SK-N-SH (cell line): ENCODE results near the gene EFCAB7. TPM values are rescaled to one million over a fixed set of nuclear protein-coding genes. Genes with fewer than 3 reads are reported as not detected.

Experiments used
- CTCF ChIA-PET: fragments of 300-600, 350-600 bp; formaldehyde crosslinking; extraction: SDS; loops from one replicate; lab custom pipeline; 2021; lab: Yijun Ruan, JAX
- POLR2A ChIA-PET: fragments of 350-600 bp; sonication (Branson Sonifier 250); formaldehyde crosslinking; extraction: SDS; loops from one replicate; lab custom pipeline; 2020; ENCODE audit warnings: antibody characterized with exemption, inconsistent platforms; lab: Yijun Ruan, JAX
- DNase-seq: peaks from one replicate; pipeline ENCODE4 v3.0.0; 2012
- H2AFZ ChIP-seq: fragments of 200-600 bp; sonication (generic); 2 replicates; pipeline ENCODE4 v1.8.1; 2016; ENCODE audit warnings: antibody characterized with exemption, mild to moderate bottlenecking, low read depth
- H3F3A ChIP-seq: fragments of 200-600 bp; sonication (generic); replicated peaks from 2 replicates; pipeline ENCODE3; 2016; ENCODE audit warnings: antibody characterized with exemption, mild to moderate bottlenecking; ENCODE audit not compliant: insufficient read depth
- H3K27ac ChIP-seq, 2 experiments: fragments of 200-500 bp in 1 of 2; fragments of 200-600 bp in 1 of 2; sonication (Bioruptor generic) in 1 of 2; sonication (generic), shearing (Covaris generic) in 1 of 2; 2 replicates each; pipeline versions ENCODE4 v1.5.1 to v1.6.1; 2014 to 2016; ENCODE audit warnings: low read depth in 2 of 2, inconsistent platforms in 1 of 2, low read length in 1 of 2, mild to moderate bottlenecking in 1 of 2, mixed read lengths in 1 of 2
- H3K27me3 ChIP-seq: fragments of 200-600 bp; sonication (generic), shearing (Covaris generic); 2 replicates; pipeline ENCODE4 v1.6.1; 2016; ENCODE audit warnings: mixed run types; ENCODE audit not compliant: insufficient read depth
- H3K36me3 ChIP-seq, 2 experiments: fragments of 200-500 bp in 1 of 2; fragments of 200-600 bp in 1 of 2; sonication (Bioruptor generic) in 1 of 2; sonication (generic) in 1 of 2; replicated peaks in 1 of 2; 2 replicates each; pipeline versions ENCODE3 to v1.5.1; 2014 to 2016; ENCODE audit warnings: low read length in 1 of 2, mild to moderate bottlenecking in 1 of 2; ENCODE audit not compliant: insufficient read depth in 2 of 2, control insufficient read depth in 1 of 2
- H3K4me1 ChIP-seq, 2 experiments: fragments of 200-500 bp in 1 of 2; fragments of 200-600 bp in 1 of 2; sonication (Bioruptor generic) in 1 of 2; sonication (generic), shearing (Covaris generic) in 1 of 2; 2 replicates each; pipeline versions ENCODE4 v1.5.1 to v1.6.1; 2014 to 2016; ENCODE audit warnings: low read depth in 1 of 2, low read length in 1 of 2, mixed run types in 1 of 2; ENCODE audit not compliant: insufficient read depth in 2 of 2, control insufficient read depth in 1 of 2
- H3K4me2 ChIP-seq: fragments of 200-600 bp; sonication (generic), shearing (Covaris generic); 2 replicates; pipeline ENCODE4 v1.6.1; 2017; ENCODE audit warnings: mixed run types
- H3K4me3 ChIP-seq, 2 experiments: fragments of 200-500 bp in 1 of 2; fragments of 200-600 bp in 1 of 2; sonication (Bioruptor generic) in 1 of 2; sonication (generic), shearing (Covaris generic) in 1 of 2; 2 replicates each; pipeline versions ENCODE4 v1.5.1 to v1.8.1; 2014 to 2016; ENCODE audit warnings: low read depth in 2 of 2, inconsistent platforms in 1 of 2, low read length in 1 of 2, mild to moderate bottlenecking in 1 of 2, mixed read lengths in 1 of 2, moderate library complexity in 1 of 2
- H3K79me2 ChIP-seq: fragments of 200-600 bp; sonication (generic); 2 replicates; pipeline ENCODE4 v1.8.1; 2017; ENCODE audit warnings: mild to moderate bottlenecking; ENCODE audit not compliant: insufficient read depth
- H3K9ac ChIP-seq: fragments of 200-600 bp; sonication (generic); 2 replicates; pipeline ENCODE4 v1.6.1; 2017; ENCODE audit warnings: mixed run types
- H3K9me2 ChIP-seq: fragments of 200-600 bp; sonication (generic); 2 replicates; pipeline ENCODE4 v1.6.1; 2017; ENCODE audit warnings: mixed run types
- H3K9me3 ChIP-seq: fragments of 200-600 bp; sonication (generic); 2 replicates; pipeline ENCODE4 v1.6.1; 2017; ENCODE audit warnings: mixed run types, mild to moderate bottlenecking, moderate library complexity
- H4K20me1 ChIP-seq: fragments of 200-600 bp; sonication (generic); 2 replicates; pipeline ENCODE4 v1.6.1; 2017; ENCODE audit warnings: mild to moderate bottlenecking, mixed run types; ENCODE audit not compliant: insufficient read depth
- CHD2 ChIP-seq: fragments of 150-350 bp; IDR thresholded peaks from 2 replicates; pipeline ENCODE4 v1.6.1; 2018; ENCODE audit warnings: low read length; ENCODE audit not compliant: partially characterized antibody
- CTCF ChIP-seq: fragments of 200-600 bp; sonication (generic); IDR thresholded peaks from 2 replicates; pipeline ENCODE4 v1.6.1; 2017; ENCODE audit warnings: antibody characterized with exemption, mild to moderate bottlenecking, moderate library complexity
- EZH2phosphoT487 ChIP-seq: fragments of 200-600 bp; sonication (generic); IDR thresholded peaks from 2 replicates; pipeline ENCODE4 v1.6.1; 2017; ENCODE audit warnings: low read depth, mixed run types, mild to moderate bottlenecking, antibody characterized with exemption, moderate library complexity, borderline replicate concordance
- FOXJ3 ChIP-seq: sonication (generic); formaldehyde crosslinking; IDR thresholded peaks from 2 replicates; pipeline ENCODE4 v1.5.1; 2020; ENCODE audit warnings: mild to moderate bottlenecking, missing genetic modification reagents
- FOXM1 ChIP-seq: IDR thresholded peaks from 2 replicates; pipeline ENCODE4 v1.4.0; 2012; ENCODE audit warnings: low read depth, mild to moderate bottlenecking
- GATA2 ChIP-seq: sonication (generic); formaldehyde crosslinking; IDR thresholded peaks from 2 replicates; pipeline ENCODE4 v1.5.0; 2020; ENCODE audit warnings: mild to moderate bottlenecking, missing genetic modification reagents
- JUND ChIP-seq: IDR thresholded peaks from 2 replicates; pipeline ENCODE4 v1.4.0; 2012
- NFIC ChIP-seq: IDR thresholded peaks from 2 replicates; pipeline ENCODE4 v1.4.0; 2012; ENCODE audit warnings: borderline replicate concordance
- PBX3 ChIP-seq: IDR thresholded peaks from 2 replicates; pipeline ENCODE4; 2012
- POLR2AphosphoS5 ChIP-seq: IDR thresholded peaks from 2 replicates; pipeline ENCODE4 v1.6.1; 2012; ENCODE audit warnings: low read depth, low read length
- RAD21 ChIP-seq: IDR thresholded peaks from 2 replicates; pipeline ENCODE4 v1.6.1; 2012; ENCODE audit warnings: mild to moderate bottlenecking, low read length
- RXRA ChIP-seq: IDR thresholded peaks from 2 replicates; pipeline ENCODE4 v1.4.0; 2012; ENCODE audit warnings: low read depth, mild to moderate bottlenecking, borderline replicate concordance
- SIN3A ChIP-seq: IDR thresholded peaks from 2 replicates; pipeline ENCODE4 v1.6.1; 2012; ENCODE audit warnings: low read depth, mild to moderate bottlenecking, low read length, moderate library complexity, borderline replicate concordance
- SMC3 ChIP-seq: IDR thresholded peaks from 2 replicates; pipeline ENCODE4 v1.6.1; 2012; ENCODE audit warnings: low read depth, low read length, improper control_type of control experiment
- TCF12 ChIP-seq: IDR thresholded peaks from 2 replicates; pipeline ENCODE4 v1.4.0; 2012
- USF1 ChIP-seq: IDR thresholded peaks from 2 replicates; pipeline ENCODE4 v1.4.0; 2012; ENCODE audit warnings: low read depth, borderline replicate concordance
- USF2 ChIP-seq: fragments of 150-350 bp; IDR thresholded peaks from 2 replicates; pipeline ENCODE4 v1.6.1; 2017; ENCODE audit warnings: antibody characterized with exemption, low read length, low read depth, borderline replicate concordance
- YY1 ChIP-seq: IDR thresholded peaks from 2 replicates; pipeline ENCODE4 v1.4.0; 2012; ENCODE audit warnings: low read depth, mild to moderate bottlenecking
- WGBS: methylation state at CpG from one replicate; pipeline ENCODE4 v1.1.6; 2017; ENCODE audit warnings: low lambda C conversion rate; 5-methylcytosine and 5-hydroxymethylcytosine counted together
- polyA plus RNA-seq, 3 experiments: library from polyadenylated mRNA; depleted of rRNA; stranded (reverse); fragments of >200 nt; gene quantifications; 2 replicates each; pipeline ENCODE4 v1.2.3, GENCODE V29; 2012

Gene EFCAB7
- polyA plus RNA-seq, 1 of the 3 experiments (the other 2 are of a cell fraction), result 2.4 TPM

GRCh38 chr1:63607322-63607721, 84.0 kb downstream of the EFCAB7 start:
- peaks cover 3% of the 10 kb centered on the region; the same call in 1 of the 2 replicates for H4K20me1 ChIP-seq
- CTCF ChIA-PET, result interaction anchor here (1.4 to 1.7 kb wide), 2 partner anchors 9 to 639 kb away, joined by 3 to 5 read pairs; no protein-coding TSS in a partner anchor
- 97% methylated on average over 7 of the region's 7 CpGs for WGBS

More at GRCh38 chr1:63607322-63607721, 84.0 kb downstream of the EFCAB7 start:
- H3K9ac ChIP-seq, result no peak overlapping the region
- H3K9me2 ChIP-seq, result no peaks in the 10 kb centered on the region
- H3K27me3 ChIP-seq, result no peaks in the 10 kb centered on the region
- TF ChIP-seq RXRA (no peak), SIN3A (no peak), FOXM1 (no peak), GATA2 (CRISPR knock-in tag) (no peak), FOXJ3 (no peak), EZH2phosphoT487 (no peak), SMC3 (no peak), USF2 (no peak), TCF12 (no peak), POLR2AphosphoS5 (no peak), PBX3 (no peak), NFIC (no peak), USF1 (no peak), JUND (no peak), YY1 (no peak), CHD2 (no peak), RAD21 (no peak), CTCF (no peak)
- no peak overlapping the region for H2AFZ ChIP-seq
- peaks cover 9% of the 10 kb centered on the region; the same call in 1 of the 2 replicates for H3K79me2 ChIP-seq
- POLR2A ChIA-PET, result no interaction called here
- no peak overlapping the region for H3K4me2 ChIP-seq
- H3K4me3 ChIP-seq, result no peak overlapping the region
- H3K36me3 ChIP-seq, result no peaks in the 10 kb centered on the region
- no peak for DNase-seq
- H3F3A ChIP-seq, result no peaks in the 10 kb centered on the region
- no peak overlapping the region for H3K27ac ChIP-seq
- H3K4me1 ChIP-seq, result peaks cover 0 to 7% of the 10 kb centered on the region in 2 experiments; a peak in 2 of 4 replicates
- no peaks in the 10 kb centered on the region for H3K9me3 ChIP-seq
